Lower leg skin (tissue), 4 donors: ENCODE results near the gene COA6. TPM values are rescaled to one million over a fixed set of nuclear protein-coding genes. Genes with fewer than 3 reads are reported as not detected.
A peak's percentile ranks its signal among the peaks of the same experiment; 100 is the strongest.
"Not testable (repeated sequence)": the region's sequence is repeated elsewhere in the genome, so short reads cannot be mapped to it uniquely, and the experiment has no call there.

Experiments
- DNase-seq, 2 donors: peaks; one replicate each; pipeline ENCODE4 v3.0.0-alpha.2; 2019; ENCODE audit warnings: low spot score in 2 of 2
- H3K4me3 ChIP-seq: fragments of 200-600 bp; sonication (generic); 2 replicates; pipeline ENCODE4 v1.5.1; 2017; ENCODE audit warnings: mild to moderate bottlenecking, low read depth; ENCODE audit not compliant: poor library complexity, severe bottlenecking
- CTCF ChIP-seq, 3 donors: fragments of 450-650 bp; IDR thresholded peaks; one replicate each; pipeline ENCODE4 v1.5.1; 2016; ENCODE audit warnings: antibody characterized with exemption in 3 of 3, mild to moderate bottlenecking in 3 of 3, moderate library complexity in 2 of 3
- POLR2A ChIP-seq, 2 donors: fragments of 450-650 bp; IDR thresholded peaks; one replicate each; pipeline ENCODE4 v1.6.1; 2016 to 2017; ENCODE audit warnings: antibody characterized with exemption in 2 of 2, mild to moderate bottlenecking in 1 of 2, moderate library complexity in 1 of 2
- WGBS, 2 donors: methylation state at CpG; one replicate each; pipeline ENCODE4 v1.1.5; 2018; 5-methylcytosine and 5-hydroxymethylcytosine counted together
- intact Hi-C: fragments of 100-400 bp; cut with DNase I; formaldehyde crosslinking; loops from one replicate; pipeline ENCODE4 v1.15.0; 2023; ENCODE audit warnings: low total_unique reads
- total RNA-seq, 4 donors: library from RNA; depleted of rRNA; stranded (reverse); fragments of >200 nt; gene quantifications; one replicate each; pipeline ENCODE4 v1.1.0, GENCODE V29; 2016

The COA6 gene
- total RNA-seq, 4 donors from 2014 or later = 9.8 to 33.3 (median 14.8) TPM

- DNase-seq = no peak
- intact Hi-C loops = no loop called here
- H3K4me3 ChIP-seq = no peak overlapping the region
- 51 to 54% methylated on average over 9 of the region's 9 CpGs for WGBS, 2 donors
- TF ChIP-seq CTCF (IDR thresholded peaks at IDR 0.05) (no peak), POLR2A (IDR thresholded peaks at IDR 0.05) (no peak)
These were observed 1.1 kb upstream of the COA6 start for GRCh38 chr1:234372011-234372757.

GRCh38 chr1:234373959-234374254 is 651 bp downstream of the COA6 start:
- TF ChIP-seq CTCF (IDR thresholded peaks at IDR 0.05) (no peak), POLR2A (IDR thresholded peaks at IDR 0.05) (no peak)
- no peak for DNase-seq
- intact Hi-C loops = no loop called here
- H3K4me3 ChIP-seq = peak overlapping the region; percentile 77
- WGBS, 2 donors = 7 to 8% methylated on average over 6 of the region's 6 CpGs

- DNase-seq = no peak
- 90 to 91% methylated on average over 7 of the region's 7 CpGs for WGBS, 2 donors
- no peak overlapping the region for H3K4me3 ChIP-seq
- TF ChIP-seq POLR2A (IDR thresholded peaks at IDR 0.05) = no peak
- TF ChIP-seq CTCF (IDR thresholded peaks at IDR 0.05) = no peak
- intact Hi-C loops = no loop called here
These were observed 2.4 kb downstream of the COA6 start for GRCh38 chr1:234375672-234376071.

GRCh38 chr1:234379591-234380109 is 6.4 kb downstream of the COA6 start:
- DNase-seq, intact Hi-C loops, H3K4me3 ChIP-seq: not testable (repeated sequence)
- 96% methylated on average over 5 of the region's 5 CpGs for WGBS, 2 donors

GRCh38 chr1:234381699-234382555 is 8.7 kb downstream of the COA6 start:
- no peak overlapping the region for H3K4me3 ChIP-seq
- WGBS, 2 donors = 91 to 92% methylated on average over 10 of the region's 10 CpGs
- TF ChIP-seq POLR2A (IDR thresholded peaks at IDR 0.05) = no peak
- TF ChIP-seq CTCF (IDR thresholded peaks at IDR 0.05) = no peak
- DNase-seq = no peak
- intact Hi-C loops = no loop called here

GRCh38 chr1:234386122-234386521 is 12.9 kb downstream of the COA6 start:
- DNase-seq = no peak
- TF ChIP-seq CTCF (IDR thresholded peaks at IDR 0.05) (no peak), POLR2A (IDR thresholded peaks at IDR 0.05) (no peak)
- intact Hi-C loops = no loop called here
- 93 to 96% methylated on average over 6 of the region's 6 CpGs for WGBS, 2 donors
- H3K4me3 ChIP-seq = no peak overlapping the region
